Stimulated activated CD8-positive, alpha-beta memory T cell treated with anti-CD3 and anti-CD28 coated beads, Interleukin-7, amount 100 ng/mL, for 4 hours (primary cell): ENCODE results near the gene EMD.
A peak's percentile ranks its signal among the peaks of the same experiment; 100 is the strongest.
"Not testable (repeated sequence)": the region's sequence is repeated elsewhere in the genome, so short reads cannot be mapped to it uniquely, and the experiment has no call there.

ENCODE experiments used
- DNase-seq, 2 donors: peaks; one replicate each; pipeline ENCODE4 v3.0.0-alpha.2; 2020; ENCODE audit warnings: low read depth in 2 of 2

The EMD gene

GRCh38 chrX:154396363-154396762 lies 17.3 kb downstream of the EMD start:
- DNase-seq, result not testable (repeated sequence)

- peak; percentile 31 to 68 for DNase-seq
These were observed 18.1 kb downstream of the EMD start for GRCh38 chrX:154396973-154397887.

GRCh38 chrX:154397888-154398667 lies 19.0 kb downstream of the EMD start, which contains the start of gene RPL10:
Gene RPL10 (plus strand): TSS chrX:154398377. CDS start chrX:154398520, 143 bp downstream.
- DNase-seq, result peak; percentile 85

GRCh38 chrX:154398668-154399526 lies 19.8 kb downstream of the EMD start:
- DNase-seq, result peak; percentile 66 to 73

- no peak for DNase-seq
These were observed 20.7 kb downstream of the EMD start for GRCh38 chrX:154399527-154400368.

- not testable (repeated sequence) for DNase-seq
These were observed 21.3 kb downstream of the EMD start for GRCh38 chrX:154400369-154400817.

GRCh38 chrX:154401045-154401799 lies 22.1 kb downstream of the EMD start:
- DNase-seq, result no peak

- DNase-seq, result no peak
These were observed 23.0 kb downstream of the EMD start for GRCh38 chrX:154401918-154402621.

- DNase-seq, result no peak
These were observed 23.6 kb downstream of the EMD start for GRCh38 chrX:154402622-154403127.

GRCh38 chrX:154403192-154403591 lies 24.1 kb downstream of the EMD start:
- DNase-seq, result no peak

- no peak for DNase-seq
These were observed 24.8 kb downstream of the EMD start for GRCh38 chrX:154403858-154404257.

- DNase-seq, result no peak
These were observed 25.6 kb downstream of the EMD start for GRCh38 chrX:154404625-154405192.

- DNase-seq, result no peak
These were observed 29.6 kb downstream of the EMD start for GRCh38 chrX:154408659-154409221.

- peak in 1 of 2 donors; percentile 38 for DNase-seq
These were observed 30.3 kb downstream of the EMD start, which contains the start of gene DNASE1L1 for GRCh38 chrX:154409222-154409871. Gene DNASE1L1 (minus strand): TSS chrX:154409254. CDS start chrX:154405568, 3,686 bp downstream.

- DNase-seq, result peak in 1 of 2 donors; percentile 44
These were observed 32.9 kb downstream of the EMD start for GRCh38 chrX:154411981-154412340.

GRCh38 chrX:154412468-154412867 lies 33.4 kb downstream of the EMD start:
- no peak for DNase-seq

GRCh38 chrX:154413142-154413541 lies 34.0 kb downstream of the EMD start:
- DNase-seq, result no peak

- DNase-seq, result no peak
These were observed 38.1 kb downstream of the EMD start for GRCh38 chrX:154417157-154417556.
